Measurements from ENCODE around the gene CORO1C.
A peak's percentile ranks its signal among the peaks of the same experiment; 100 is the strongest.

Gene CORO1C

GRCh38 chr12:108696111-108696995 is 35.0 kb downstream of the CORO1C start:
- DNase-seq: peak; percentile 48

GRCh38 chr12:108694812-108695278 is 36.5 kb downstream of the CORO1C start:
- no peak for DNase-seq

GRCh38 chr12:108693751-108694150 is 37.6 kb downstream of the CORO1C start:
- peak; percentile 33 for DNase-seq

- no peak for DNase-seq
These were observed 38.1 kb downstream of the CORO1C start for GRCh38 chr12:108693186-108693730.

- peak; percentile 87 for DNase-seq
These were observed 39.1 kb downstream of the CORO1C start for GRCh38 chr12:108691998-108692808.

- DNase-seq: peak; percentile 99
These were observed 39.9 kb downstream of the CORO1C start for GRCh38 chr12:108691175-108691997.

GRCh38 chr12:108690542-108691174 is 40.7 kb downstream of the CORO1C start:
- peak; percentile 65 for DNase-seq

GRCh38 chr12:108690191-108690518 is 41.2 kb downstream of the CORO1C start:
- peak; percentile 76 for DNase-seq

GRCh38 chr12:108689314-108690190 is 41.8 kb downstream of the CORO1C start:
- DNase-seq: peak; percentile 78

- no peak for DNase-seq
These were observed 44.5 kb downstream of the CORO1C start for GRCh38 chr12:108686780-108687179.

- peak; percentile 27 for DNase-seq
These were observed 45.7 kb downstream of the CORO1C start for GRCh38 chr12:108685469-108686260.

GRCh38 chr12:108683906-108684556 is 47.3 kb downstream of the CORO1C start:
- no peak for DNase-seq

GRCh38 chr12:108681317-108681716 is 50.0 kb downstream of the CORO1C start:
- no peak for DNase-seq

GRCh38 chr12:108679106-108679681 is 52.1 kb downstream of the CORO1C start:
- DNase-seq: no peak

GRCh38 chr12:108678104-108678730 is 53.1 kb downstream of the CORO1C start:
- no peak for DNase-seq

- DNase-seq: no peak
These were observed 53.9 kb downstream of the CORO1C start for GRCh38 chr12:108677381-108677780.

GRCh38 chr12:108676707-108677106 is 54.6 kb downstream of the CORO1C start:
- no peak for DNase-seq

- DNase-seq: no peak
These were observed 55.5 kb downstream of the CORO1C start for GRCh38 chr12:108675792-108676191.

GRCh38 chr12:108672054-108672453 is 59.3 kb downstream of the CORO1C start:
- DNase-seq: no peak
